DMS 273 (cell line): ENCODE results near the gene RPEL1.
"Not testable (repeated sequence)": the region's sequence is repeated elsewhere in the genome, so short reads cannot be mapped to it uniquely, and the experiment has no call there.

Source experiments
- DNase-seq: peaks from one replicate; lab custom pipeline; 2025; ENCODE audit not compliant: unreplicated experiment; lab: John Stamatoyannopoulos, UW

The RPEL1 gene

DNA sequence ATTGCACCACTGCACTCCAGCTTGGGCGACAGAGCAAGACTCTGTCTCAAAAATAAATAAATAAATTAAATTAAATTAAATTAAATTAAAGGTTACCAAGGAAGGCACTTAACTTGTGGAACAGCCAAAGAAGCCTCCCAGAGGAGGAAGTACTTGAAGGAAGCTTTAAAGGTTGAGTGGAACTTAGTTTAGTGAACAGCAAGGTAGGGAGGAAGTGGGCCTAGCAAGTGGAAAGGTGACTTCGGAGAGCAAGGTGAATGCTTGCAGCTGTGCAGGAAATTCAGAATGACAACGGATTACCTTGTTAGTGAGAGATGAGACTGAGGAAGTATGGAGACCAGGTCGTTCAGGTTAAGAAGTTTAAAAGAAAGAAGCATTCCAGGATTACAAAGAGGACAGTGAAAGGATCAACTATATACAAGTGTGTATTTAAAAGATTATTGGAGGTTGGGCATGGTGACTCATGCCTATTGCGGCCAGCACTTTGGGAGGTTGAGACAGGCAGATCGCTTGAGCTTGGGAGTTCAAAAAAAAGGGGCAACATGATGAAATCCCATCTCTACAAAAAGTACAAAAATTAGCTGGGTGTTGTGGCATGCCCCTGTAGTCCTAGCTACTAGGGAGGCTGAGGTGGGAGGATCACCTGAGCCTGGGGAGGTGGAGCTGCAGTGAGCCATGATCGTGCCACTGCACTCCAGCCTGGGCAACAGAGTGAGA, 12.8 kb upstream of the RPEL1 start:
- no peak for DNase-seq

DNA sequence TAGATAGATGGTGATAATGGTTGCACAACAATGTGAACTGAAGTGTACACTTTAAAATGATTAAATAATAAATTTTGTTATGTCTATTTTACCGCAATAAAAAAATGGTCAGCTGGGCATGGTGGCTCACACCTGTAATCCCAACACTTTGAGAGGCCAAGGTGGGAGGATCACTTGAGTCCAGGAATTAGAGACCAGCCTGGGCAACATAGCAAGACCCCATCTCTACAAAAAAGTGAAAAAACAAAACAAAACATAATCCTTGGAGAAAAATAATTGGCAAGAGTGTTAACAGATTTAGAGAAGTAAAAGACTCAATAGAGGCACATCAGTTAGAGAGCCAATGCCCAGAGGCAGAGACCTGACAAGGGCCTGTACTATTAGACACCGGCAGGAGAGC, 9.9 kb upstream of the RPEL1 start:
- no peak for DNase-seq

DNA sequence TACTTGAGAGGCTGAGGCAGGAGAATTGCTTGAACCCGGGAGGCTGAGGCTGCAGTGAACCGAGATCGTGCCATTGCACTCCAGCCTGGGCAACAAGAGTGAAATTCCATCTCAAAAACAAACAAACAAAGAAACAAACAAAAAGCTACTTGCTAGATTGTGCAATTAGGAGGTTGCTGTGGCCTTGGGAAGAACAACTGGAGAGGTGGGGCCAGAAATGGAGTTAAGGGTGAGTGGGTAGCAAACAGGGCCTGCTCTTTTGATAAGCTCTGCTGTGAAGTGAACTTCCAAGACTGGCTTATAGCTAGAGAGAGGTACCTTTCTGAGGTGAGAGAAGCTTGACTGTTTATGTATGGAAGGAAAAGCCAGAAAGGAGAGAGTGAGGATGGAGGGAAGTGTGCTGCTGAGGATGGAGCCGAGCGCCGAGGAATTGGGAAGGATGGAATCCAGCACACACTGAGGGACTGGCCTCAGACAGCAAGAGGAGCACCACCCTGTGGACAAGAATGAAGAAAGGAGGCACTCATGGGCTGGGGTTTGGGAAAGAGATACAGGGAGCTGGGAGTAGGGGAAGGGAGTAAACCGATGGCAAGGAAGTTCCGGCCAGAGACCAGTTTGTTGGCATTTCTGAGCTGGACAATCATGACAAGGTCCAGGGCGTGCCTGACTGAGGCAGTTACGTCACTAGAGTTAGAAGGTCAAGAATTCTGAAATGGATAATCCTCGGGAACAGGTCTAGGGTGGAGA, 7.0 kb upstream of the RPEL1 start:
- DNase-seq, result no peak

DNA sequence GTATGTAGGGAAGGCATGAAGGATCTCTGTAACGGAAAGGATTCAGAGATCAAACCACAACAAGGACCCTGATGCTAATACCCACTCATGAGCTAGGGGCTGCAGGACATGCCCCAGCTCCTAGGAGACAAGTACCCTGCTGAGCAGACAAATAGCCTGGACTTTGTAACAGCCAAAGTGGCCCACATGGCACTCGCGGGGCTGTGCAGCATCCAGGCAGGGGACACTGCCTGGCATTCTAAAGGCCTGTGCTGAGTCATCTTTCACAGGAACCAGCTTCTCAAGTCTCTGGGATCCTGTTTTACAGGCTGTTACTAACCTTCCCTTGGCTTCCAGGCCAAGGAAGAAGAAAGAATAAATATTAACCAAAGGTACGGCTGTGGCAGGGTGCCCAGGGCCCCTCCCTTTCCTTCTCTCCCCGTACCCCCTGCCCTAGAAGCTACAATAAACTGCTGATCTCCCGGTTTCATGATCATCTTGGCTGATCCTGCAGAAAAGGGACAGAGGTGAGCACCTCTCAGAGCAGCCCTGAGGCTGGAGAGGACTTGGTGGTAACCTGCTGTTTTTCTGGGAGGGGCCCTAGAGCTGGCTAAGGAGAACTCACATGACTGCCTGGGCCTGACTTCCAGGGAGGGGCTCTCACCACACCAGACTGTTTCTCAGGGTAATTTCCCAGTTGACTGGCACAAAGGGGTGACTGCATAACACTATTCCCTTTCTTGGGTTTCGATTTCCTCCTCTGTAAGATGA, 4.2 kb upstream of the RPEL1 start:
- peak; percentile 17 for DNase-seq

DNA sequence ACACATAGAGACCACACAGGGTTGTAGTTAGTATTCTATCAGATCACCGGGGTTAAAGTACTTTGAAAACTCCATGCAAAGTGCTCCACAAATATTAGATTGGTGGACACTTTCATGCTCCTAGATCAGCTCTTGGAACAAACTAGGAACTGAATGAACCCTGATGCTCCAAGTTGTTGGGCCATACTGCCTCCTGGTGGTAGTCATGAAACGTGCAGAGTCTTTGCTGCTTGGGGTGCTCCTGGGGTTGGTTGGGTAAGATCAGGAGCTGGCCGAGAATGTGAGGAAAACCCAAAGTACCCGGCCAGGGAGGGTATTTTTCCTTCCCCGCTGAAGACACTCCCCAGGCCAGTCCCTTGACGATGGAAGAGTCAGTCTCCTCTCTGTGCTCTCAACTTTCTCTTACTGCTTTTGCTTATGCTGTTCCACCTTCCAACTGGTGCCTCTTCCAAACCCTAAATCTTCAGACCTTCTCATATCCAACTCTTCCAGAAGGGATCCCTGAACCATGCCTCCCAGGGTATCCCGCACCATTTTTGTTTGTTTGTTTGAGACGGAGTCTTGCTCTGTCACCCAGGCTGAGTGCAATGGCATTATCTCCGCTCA, 918 bp upstream of the RPEL1 start:
- DNase-seq, result peak; percentile 75

DNA sequence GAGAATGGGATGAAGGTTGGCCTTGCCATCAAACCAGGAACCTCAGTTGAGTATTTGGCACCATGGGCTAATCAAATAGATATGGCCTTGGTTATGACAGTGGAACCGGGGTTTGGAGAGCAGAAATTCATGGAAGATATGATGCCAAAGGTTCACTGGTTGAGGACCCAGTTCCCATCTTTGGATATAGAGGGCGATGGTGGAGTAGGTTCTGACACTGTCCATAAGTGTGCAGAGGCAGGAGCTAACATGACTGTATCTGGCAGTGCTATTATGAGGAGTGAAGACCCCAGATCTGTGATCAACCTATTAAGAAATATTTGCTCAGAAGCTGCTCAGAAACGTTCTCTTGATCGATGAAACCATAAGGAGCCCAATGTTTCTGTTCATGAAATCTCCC, 637 bp downstream of the RPEL1 start:
- DNase-seq, result peak; percentile 6

DNA sequence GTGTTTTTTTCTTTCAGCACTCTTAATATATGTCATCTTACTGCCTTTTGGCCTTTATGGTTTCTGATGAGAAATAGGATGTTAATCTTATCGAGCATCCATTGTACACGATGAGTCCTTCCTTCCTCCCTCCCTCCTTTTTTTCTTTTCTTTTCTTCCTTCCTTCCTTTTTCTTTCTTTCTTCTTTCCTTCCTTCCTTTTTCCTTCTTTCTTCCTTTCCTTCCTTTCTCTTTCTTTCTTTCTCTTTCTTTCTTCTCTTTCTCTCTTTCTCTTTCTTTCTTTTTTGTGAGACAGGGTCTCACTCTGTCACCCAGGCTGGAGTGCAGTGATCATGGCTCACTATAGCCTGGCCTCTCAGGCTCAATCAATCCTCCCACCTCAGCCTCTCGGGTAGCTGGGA, 8.4 kb downstream of the RPEL1 start:
- DNase-seq, result no peak

DNA sequence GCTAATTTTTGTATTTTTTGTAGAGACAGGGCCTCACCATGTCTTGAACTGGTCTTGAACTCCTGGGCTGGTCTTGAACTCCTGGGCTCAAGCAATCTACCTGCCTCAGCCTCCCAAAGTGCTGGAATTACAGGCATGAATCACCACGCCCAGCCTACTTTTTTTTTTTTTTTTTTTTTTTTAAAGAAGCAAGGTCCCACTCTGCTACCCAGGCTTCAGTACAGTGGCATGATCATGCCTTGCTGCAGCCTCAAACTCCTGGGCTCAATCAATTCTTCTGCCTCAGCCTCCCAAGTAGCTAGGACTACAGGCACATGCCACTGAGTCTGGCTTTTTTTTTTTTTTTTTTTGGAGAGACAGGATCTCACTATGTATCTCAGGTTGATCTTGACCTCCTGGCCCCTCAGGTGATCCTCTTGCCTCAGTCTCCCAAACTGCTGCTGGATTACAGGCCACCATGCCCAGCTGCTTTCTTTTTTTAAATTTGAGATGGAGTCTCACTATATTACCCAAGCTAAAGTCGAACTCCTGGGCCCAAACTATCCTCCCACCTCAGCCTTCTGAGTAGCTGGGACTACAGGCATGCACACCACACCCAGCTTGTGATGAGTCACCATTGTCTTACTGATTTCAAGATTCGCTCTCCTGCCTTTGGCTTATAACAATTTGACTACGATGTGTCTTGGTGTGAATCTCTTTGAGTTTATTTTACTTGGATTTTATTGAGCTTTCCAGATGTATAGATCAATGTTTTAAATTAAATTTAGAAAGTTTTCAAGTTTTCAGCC, 9.0 kb downstream of the RPEL1 start:
- DNase-seq, result no peak

DNA sequence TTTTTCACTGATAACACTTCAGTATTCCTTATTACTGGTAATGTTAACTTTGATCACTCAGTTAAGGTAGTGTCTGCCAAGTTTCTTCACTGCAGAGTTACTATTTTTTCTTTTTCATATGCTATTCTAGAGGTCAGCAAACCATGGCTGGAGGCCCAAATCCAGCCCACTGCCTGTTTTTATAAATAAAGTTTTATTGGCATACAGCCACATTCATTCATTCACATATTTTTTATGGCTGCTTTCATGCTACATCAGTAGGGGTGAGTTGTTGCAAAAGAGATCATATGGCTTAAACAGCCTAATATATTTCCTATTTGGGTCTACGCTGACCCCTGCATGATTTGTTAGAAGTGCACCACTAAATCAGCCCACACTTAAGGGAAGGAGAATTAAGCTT, 10.9 kb downstream of the RPEL1 start:
- DNase-seq, result no peak

DNA sequence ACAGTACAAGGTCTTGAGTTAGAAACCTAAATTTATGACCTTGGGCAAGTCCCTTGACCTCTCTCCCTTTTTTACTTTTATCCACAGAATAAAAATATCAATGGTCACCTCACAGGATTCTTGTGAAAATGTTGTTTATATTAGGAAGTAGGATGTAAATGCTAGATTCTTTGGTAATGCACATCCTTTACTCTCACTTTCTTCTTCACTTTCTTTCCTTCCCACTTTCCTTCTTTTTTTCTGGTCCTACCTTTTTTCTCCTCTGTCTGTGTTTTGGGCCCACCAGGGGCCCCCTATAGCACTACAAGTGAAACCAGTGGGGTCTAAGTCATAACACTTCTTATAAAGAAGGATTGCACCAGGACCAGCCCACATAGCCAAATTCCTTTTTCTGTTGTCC, 12.1 kb downstream of the RPEL1 start:
- no peak for DNase-seq

DNA sequence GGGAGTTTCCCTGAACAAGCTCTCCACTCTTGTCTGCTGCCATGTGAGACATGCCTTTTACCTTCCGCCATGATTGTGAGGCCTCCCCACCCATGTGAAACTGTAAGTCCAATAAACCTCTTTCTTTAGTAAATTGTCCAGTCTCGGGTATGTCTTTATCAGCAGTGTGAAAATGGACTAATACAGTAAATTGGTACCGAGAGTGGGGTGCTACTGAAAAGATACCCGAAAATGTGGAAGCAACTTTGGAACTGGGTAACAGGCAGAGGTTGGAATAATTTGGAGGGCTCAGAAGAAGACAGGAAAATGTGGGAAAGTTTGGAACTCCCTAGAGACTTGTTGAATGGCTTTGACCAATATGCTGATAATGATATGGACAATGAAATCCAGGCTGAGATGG, 13.2 kb downstream of the RPEL1 start:
- DNase-seq, result not testable (repeated sequence)

DNA sequence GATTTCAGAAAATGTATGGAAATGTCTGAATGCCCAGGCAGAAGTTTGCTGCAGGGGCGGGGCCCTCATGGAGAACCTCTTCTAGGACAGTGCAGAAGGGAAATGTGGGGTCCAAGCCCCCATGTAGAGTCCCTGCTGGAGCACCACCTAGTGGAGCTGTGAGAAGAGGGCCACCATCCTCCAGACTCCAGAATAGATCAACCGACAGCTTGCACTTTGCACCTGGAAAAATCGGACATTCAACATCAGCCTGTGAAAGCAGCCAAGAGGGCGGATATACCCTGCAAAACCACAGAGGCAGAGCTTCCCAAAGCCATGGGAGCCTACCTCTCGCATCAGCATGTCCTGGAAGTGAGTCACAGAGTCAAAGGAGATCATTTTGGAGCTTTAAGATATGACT, 14.3 kb downstream of the RPEL1 start:
- DNase-seq, result no peak

DNA sequence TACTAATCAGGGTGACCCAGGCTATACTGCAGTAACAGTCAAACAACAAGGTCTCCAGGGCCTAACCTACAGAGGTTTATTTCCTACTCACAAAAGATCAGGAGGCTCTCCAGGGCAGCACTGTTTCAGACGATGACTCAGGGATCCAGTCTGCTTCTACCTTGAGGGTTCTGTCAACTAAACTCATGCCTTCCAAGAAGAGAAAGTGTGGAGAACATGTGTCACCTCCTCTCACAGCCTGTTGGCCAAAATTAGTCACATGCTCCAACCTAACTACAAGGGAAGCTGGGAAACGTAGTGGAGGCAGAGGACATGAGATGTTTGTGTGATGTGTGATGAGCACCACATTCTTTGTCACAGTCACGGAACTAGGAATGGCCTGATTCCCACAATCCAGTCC, 16.5 kb downstream of the RPEL1 start:
- no peak for DNase-seq

DNA sequence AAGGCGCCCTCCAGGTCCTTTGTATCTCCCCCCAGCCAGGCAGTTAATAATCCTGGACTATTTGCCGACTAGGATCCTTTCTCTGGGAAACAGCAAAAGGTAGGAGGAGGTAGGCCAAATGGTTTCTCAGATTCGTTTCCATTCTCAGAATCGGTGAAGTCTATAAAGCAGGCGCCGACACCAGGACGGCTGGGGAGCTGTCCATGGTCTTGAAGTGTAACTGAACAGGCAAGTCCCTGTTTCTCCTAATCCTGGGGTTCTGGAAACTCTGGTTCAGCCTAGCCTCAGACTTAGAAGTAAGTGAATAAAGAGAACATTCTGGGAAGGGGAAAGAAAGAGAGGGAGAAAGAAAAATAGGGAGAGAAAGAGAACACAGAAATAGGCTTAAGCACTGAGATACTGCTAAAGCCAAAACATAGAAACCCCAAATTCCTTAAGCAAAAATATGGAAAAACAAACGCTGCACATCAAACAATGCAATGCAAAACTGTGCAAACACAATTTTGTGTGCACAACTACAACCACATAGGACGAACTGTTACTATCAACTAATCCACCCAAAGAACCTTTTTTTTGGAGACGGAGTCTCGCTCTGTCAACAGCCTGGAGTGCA, 20.1 kb downstream of the RPEL1 start:
- DNase-seq, result peak; percentile 26

DNA sequence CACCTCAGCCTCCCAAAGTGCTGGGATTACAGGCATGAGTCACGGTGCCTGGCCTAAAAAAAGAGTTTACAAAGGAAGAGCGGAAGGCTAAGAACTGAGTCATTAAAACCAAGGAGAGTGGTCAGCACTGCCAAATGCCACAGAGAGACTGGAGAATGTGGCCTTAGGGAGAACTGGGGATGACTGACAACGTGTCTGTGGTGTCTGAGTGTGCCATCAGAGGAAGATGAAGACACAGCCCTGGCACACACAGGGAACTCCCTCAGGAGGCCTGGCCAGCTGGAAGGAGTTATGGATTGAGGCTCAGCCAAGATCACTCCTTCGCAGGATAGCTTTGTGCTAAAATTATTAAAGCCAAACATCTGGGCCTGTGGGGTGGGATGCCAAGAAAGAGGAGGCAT, 27.4 kb downstream of the RPEL1 start:
- peak; percentile 83 for DNase-seq

DNA sequence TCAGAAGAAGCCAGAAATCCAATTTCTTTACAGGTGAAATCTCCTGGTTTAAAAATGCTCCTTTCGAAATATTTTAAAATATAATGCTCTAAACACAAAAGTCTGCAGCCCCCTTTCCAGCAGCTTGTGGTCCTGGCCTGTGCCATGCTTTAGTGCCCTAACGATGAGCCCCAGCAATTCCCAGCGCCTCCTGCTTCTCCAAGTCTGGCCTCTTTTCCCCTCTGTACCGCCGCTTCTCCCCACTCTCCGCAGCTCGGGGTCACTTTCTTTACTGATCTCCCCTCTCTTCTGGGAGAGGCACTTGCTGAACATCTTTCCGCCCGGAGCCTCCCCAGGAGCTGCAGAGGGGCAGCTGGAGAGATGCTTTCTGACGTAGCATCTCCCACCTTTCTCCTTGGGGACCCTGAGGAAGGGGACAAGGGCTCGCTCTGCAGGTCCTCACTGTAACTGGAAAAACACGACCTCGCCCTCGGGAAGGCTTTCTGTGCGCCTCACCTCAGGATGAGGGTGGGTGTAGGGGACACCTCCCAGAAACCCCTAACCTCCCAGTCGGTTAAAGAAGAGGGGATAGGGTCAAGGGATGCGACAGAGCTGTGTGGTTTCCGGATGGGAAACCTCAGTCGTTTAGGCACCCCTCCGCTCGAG, 30.7 kb downstream of the RPEL1 start:
- DNase-seq, result no peak

DNA sequence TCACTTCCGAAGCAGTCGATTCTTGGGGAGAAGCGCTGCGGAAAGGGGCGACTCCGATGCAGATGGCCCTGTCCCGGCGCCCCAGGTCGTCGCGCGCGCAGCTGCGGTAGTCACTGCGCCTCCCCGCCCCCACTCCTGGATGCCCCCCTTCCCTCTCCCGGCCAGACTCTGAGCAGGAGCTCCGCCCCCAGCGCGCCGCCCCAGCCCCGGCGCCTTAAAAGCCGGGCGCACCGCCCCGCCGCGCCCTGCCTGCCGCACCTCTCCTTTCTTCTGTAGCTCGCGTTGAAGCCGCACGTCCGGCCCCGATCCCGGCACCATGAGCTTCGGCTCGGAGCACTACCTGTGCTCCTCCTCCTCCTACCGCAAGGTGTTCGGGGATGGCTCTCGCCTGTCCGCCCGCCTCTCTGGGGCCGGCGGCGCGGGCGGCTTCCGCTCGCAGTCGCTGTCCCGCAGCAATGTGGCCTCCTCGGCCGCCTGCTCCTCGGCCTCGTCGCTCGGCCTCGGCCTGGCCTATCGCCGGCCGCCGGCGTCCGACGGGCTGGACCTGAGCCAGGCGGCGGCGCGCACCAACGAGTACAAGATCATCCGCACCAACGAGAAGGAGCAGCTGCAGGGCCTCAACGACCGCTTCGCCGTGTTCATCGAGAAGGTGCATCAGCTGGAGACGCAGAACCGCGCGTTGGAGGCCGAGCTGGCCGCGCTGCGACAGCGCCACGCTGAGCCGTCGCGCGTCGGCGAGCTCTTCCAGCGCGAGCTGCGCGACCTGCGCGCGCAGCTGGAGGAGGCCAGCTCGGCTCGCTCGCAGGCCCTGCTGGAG, 31.4 kb downstream of the RPEL1 start, which contains the start of gene INA:
Gene INA, plus strand, starts transcription at position 243 of the 817 bp plus-strand sequence. Its CDS starts 74 bp downstream, at position 317.
- peak; percentile 88 for DNase-seq

DNA sequence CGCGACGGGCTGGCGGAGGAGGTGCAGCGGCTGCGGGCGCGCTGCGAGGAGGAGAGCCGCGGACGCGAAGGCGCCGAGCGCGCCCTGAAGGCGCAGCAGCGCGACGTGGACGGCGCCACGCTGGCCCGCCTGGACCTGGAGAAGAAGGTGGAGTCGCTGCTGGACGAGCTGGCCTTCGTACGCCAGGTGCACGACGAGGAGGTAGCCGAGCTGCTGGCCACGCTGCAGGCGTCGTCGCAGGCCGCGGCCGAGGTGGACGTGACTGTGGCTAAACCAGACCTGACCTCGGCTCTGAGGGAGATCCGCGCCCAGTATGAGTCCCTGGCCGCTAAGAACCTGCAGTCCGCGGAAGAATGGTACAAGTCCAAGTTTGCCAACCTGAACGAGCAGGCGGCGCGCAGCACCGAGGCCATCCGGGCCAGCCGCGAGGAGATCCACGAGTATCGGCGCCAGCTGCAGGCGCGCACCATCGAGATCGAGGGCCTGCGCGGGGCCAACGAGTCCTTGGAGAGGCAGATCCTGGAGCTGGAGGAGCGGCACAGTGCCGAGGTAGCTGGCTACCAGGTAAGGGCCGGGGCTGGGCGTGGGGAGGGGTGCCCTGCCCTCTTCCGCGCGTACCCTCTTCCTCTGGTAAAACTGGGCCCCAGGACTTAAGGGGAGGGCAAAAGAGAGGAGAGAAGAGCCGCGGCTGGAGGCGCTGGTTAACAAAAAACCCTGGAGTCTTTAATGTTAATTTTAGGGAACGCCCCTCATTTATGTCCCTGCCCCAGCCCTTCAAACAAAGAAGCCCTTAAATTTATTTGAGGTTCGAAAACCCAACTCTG, 32.2 kb downstream of the RPEL1 start:
- DNase-seq, result peak; percentile 30
